Activated CD4-positive, alpha-beta T cell treated with anti-CD3 and anti-CD28 coated beads, Interleukin-2, Interleukin-6, amounts not matched to agents 100 ng/mL and 50 ng/mL, durations not matched to agents 16 hours and 8 hours (primary cell): ENCODE data around the gene ITIH6.
"Not testable (repeated sequence)": the region's sequence is repeated elsewhere in the genome, so short reads cannot be mapped to it uniquely, and the experiment has no call there.

Source experiments
- DNase-seq: peaks from one replicate; pipeline ENCODE4 v3.0.0-alpha.2; 2020

The ITIH6 gene

DNA sequence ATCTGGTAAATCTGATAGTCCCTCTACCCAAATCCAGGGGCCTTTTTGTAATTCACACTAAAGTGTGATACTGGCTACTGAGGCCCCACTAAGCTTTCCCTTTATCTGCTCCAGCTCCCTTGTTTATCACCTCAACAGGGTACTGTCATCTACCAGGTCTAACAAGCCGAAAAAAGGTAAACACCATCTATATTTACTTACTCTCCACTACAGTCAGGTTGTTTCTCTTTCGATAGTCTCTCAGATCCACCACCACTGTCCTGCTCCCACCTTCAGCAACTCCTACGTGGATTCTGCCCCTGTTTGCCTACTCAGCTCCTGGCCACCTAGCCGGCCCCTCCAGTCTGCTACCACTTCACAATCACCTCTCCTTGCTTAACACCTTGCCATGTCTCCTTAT, 3.3 kb downstream of the ITIH6 start:
- DNase-seq, result no peak

GRCh38 chrX:54794028-54794427, 4.0 kb downstream of the ITIH6 start:
- no peak for DNase-seq

- not testable (repeated sequence) for DNase-seq
These were observed 8.7 kb downstream of the ITIH6 start for GRCh38 chrX:54789405-54789804.

- DNase-seq, result no peak
These were observed 9.6 kb downstream of the ITIH6 start for GRCh38 chrX:54788446-54788845.

GRCh38 chrX:54786967-54787366, 11.1 kb downstream of the ITIH6 start:
- peak; percentile 16 for DNase-seq

DNA sequence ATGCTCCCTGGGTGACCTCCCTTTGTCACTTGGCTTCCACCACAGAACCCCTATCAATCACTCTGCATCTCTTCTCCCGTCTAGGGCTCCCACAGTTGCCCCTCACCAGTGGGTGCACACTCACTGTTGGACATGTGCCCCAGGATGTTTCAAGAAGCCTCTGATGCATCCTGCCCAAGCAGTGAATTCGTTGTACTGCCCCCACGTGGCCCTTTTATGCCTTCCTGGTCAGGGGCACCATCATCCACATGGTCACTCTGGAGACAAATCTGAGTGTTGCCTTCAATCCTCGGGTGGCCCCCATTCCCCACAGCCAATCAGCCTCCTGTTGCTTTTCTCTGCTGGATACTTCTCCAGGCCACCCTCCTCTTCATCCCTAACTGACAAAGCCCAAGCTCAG, 12.2 kb downstream of the ITIH6 start:
- DNase-seq, result peak; percentile 11

- DNase-seq, result no peak
These were observed 20.9 kb downstream of the ITIH6 start for GRCh38 chrX:54776987-54777672.

DNA sequence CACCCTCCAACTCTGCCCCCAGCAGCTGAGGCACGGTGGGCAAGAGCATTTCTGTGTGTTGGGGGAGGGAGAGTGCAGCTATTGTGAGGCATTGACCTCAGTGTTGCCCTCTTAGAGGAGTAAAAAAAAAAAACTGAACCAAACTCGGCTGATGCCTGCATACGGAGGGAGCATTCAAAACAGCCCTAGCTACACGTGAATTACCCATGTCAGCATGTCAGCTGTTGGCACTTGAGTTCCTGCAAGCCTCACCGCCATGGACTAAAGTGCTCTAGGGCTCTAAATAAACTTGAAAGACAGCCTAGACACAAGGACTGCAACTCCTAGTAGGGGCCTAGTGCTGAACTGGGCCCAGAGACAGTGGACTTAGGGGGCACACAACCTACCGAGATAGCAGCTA, 22.0 kb downstream of the ITIH6 start:
- DNase-seq, result no peak

- DNase-seq, result not testable (repeated sequence)
These were observed 23.5 kb downstream of the ITIH6 start for GRCh38 chrX:54774391-54775094.

GRCh38 chrX:54758114-54759055, 39.7 kb downstream of the ITIH6 start:
- DNase-seq, result no peak

GRCh38 chrX:54754854-54755253, 43.2 kb downstream of the ITIH6 start:
- DNase-seq, result no peak

- no peak for DNase-seq
These were observed 49.4 kb downstream of the ITIH6 start for GRCh38 chrX:54748626-54749025.

GRCh38 chrX:54747733-54748393, 50.2 kb downstream of the ITIH6 start:
- DNase-seq, result peak; percentile 4

- no peak for DNase-seq
These were observed 51.1 kb downstream of the ITIH6 start for GRCh38 chrX:54746928-54747327.

GRCh38 chrX:54745676-54746075, 52.4 kb downstream of the ITIH6 start:
- no peak for DNase-seq

- not testable (repeated sequence) for DNase-seq
These were observed 59.5 kb downstream of the ITIH6 start for GRCh38 chrX:54738567-54738966.

DNA sequence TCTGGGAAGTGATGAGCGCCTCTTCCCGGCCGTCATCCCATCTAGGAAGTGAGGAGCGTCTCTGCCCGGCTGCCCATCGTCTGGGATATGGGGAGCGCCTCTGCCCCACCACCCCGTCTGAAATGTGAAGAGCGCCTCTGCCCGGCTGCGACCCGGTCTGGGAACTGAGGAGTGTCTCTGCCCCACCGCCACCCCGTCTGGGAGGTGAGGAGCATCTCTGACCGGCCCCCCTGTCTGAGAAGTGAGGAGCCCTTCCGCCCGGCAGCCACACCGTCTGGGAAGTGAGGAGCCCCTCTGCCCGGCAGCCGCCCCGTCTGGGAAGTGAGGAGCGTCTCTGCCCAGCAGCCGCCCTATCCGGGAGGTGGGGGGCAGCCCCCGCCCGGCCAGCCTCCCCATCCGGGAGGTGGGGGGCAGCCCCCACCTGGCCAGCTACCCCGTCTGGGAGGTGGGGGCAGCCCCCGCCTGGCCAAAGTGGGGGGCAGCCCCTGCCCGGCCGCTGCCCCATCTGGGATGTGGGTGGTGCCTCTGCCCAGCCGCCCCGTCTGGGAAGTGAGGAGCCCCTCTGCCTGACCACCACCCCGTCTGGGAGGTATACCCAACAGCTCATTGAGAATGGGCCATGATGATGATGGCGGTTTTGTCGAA, 61.6 kb downstream of the ITIH6 start:
- not testable (repeated sequence) for DNase-seq

DNA sequence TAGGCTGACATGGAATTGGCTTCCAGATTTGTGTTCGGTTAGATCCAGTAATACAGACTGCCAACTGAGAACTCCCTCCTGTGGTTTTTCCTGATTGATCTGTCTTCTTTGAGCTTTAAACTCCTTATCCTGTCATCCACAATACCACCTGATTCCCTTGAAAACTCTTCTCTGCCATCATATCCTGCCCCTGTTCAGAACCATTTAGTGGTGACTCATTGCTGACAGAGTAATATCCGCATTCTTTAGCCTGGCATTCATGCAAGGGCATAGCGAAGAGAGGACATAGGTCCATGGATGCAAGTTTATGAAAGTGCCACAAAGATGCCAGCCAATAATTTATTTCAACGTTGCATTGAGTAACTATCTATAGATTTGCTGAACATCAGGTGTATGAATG, 76.6 kb downstream of the ITIH6 start:
- no peak for DNase-seq

DNA sequence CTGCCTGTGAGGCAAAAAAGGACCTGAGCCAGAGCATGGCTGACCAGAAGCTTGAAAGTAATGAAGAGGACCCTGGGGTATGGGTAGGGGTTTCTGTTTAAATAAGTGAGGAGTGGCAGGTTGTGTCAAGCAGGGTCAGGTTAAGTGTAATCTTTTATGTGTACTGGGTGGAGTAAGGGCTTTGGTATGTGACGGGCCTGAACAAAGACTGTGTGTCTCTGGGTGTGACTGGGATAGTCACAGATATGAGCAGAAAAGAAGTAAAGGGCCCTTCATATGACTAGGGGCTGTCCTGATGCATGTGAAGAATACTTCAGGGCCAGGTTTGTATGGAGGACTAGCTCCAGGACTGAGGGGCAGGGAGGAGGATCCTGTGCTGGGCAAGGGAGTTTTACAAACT, 82.4 kb downstream of the ITIH6 start:
- no peak for DNase-seq

DNA sequence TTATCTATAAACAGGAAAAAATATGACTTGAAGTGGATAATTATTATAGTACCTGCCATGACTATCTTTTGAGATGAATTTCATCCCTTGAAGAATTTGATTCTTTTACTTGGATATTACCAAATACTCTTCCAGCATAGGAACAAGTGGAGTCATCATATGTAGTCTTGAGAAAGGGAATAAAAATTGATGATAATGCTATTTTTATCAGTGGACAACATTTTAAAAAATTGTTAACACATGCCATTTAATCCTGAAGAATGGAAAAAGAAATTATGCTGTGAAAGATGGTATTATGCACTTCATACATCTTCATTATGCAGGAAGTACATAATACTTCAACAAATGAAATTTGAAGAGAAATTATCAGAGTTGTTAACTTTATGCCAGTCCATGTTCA, 83.6 kb downstream of the ITIH6 start:
- DNase-seq, result no peak

DNA sequence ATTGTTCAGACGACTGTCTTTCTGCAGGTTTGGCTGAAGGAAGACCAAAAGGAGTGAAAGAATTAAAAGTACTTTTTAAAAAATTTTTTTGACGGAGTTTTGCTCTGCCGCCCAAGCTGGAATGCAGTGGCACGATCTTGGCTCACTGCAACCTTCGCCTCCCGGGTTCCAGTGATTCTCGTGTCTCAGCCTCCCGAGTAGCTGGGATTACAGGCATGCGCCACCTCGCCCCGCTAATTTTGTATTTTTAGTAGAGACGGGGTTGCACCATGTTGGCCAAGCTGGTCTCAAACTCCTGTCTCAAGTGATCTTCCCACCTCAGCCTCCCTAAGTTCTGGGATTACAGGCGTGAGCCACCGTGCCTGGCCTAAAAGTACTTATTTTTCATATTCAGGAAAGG, 86.3 kb downstream of the ITIH6 start:
- DNase-seq, result no peak

- no peak for DNase-seq
These were observed 87.1 kb downstream of the ITIH6 start for GRCh38 chrX:54710920-54711319.
